ENCODE data around the gene NT5DC2. TPM values are rescaled to one million over a fixed set of nuclear protein-coding genes. Genes with fewer than 3 reads are reported as not detected.

NT5DC2 gene
- total RNA-seq, 2 experiments from 2014 or later, result 118 to 144 TPM

DNA sequence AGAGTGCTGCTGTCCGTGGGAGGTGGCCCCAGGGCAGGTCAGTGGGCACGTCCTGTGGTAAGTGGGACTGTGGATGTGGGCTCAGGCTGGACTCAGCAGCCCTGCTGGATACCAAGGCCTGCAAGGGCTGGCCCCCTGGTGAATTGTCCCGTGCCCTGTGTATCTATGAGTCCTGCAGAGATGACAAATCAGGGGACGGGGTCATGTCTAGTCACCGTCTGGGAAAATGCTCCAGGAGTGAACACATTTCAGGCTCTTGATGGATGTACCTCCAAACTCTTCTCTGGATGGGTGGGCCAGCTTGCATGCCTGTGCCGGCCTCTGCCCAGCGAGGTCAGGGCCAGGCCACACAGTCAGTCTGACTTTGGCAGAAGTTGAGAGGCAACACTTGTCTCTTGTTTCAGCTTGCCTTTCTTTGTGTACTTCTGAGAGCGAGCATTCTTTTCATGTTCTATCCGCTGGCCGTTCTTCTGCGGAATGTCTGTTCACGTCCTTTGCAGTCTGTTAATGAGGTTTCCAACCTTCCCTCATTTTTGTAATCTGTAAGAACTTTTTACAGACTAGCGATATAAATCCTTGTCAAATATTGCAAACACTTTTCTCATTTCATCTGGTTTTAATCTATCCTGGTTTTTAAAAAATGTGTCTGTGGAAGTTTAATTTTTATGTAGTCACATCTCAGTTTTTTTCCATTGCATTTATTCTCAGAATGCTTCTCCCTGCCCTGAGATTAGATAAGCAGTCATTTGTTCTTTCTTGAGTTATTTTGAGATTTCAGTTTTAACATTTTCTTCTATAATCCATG lies 49.9 kb downstream of the NT5DC2 start:
- Histone ChIP-seq H3K4me3 (ENCODE audit: low read depth, low read length, poor library complexity, severe bottlenecking) (no peak overlapping the region), H3K9me3 (ENCODE audit: low read length) (no peaks in the 10 kb centered on the region), H2AFZ (ENCODE audit: low read length) (no peak overlapping the region), H4K20me1 (ENCODE audit: insufficient read depth, low read length) (no peaks in the 10 kb centered on the region), H3K27ac (ENCODE audit: low read depth, low read length, poor library complexity, severe bottlenecking) (no peak overlapping the region), H3K4me1 (ENCODE audit: insufficient read depth, low read length, poor library complexity, severe bottlenecking) (no peaks in the 10 kb centered on the region), H3K79me2 (ENCODE audit: insufficient read depth, low read depth, low read length) (no peaks in the 10 kb centered on the region), H3K9me2 (ENCODE audit: insufficient read depth, low read length) (no peaks in the 10 kb centered on the region), H3K4me2 (ENCODE audit: low read length) (no peak overlapping the region), H3K36me3 (ENCODE audit: insufficient read depth, low read length) (peaks cover 64% of the 10 kb centered on the region)
- DNase-seq (ENCODE audit: low spot score), result no peak
- CTCF ChIA-PET (ENCODE audit: unreplicated experiment), result no interaction called here
- BruUV-seq (replicated peaks), result no TSS peak
- intact Hi-C loops (cut with micrococcal nuclease; ENCODE audit: unreplicated experiment), result no loop called here
- POLR2A ChIA-PET, result no interaction called here
- no peak for TF ChIP-seq EZH2phosphoT487 (IDR thresholded peaks at IDR 0.05; ENCODE audit: borderline replicate concordance, low read depth, low read length)
- TF ChIP-seq CTCF (conservative IDR thresholded peaks at IDR 0.05; ENCODE audit: low read length), result no peak

- H3K36me3 ChIP-seq (ENCODE audit: insufficient read depth, low read length), result peaks cover 67% of the 10 kb centered on the region
- POLR2A ChIA-PET, result interaction anchor here (0.6 kb wide), 1 partner anchor 69 kb away, joined by 3 read pairs; no protein-coding TSS in a partner anchor
- H2AFZ ChIP-seq (ENCODE audit: low read length), result no peak overlapping the region
- H3K4me2 ChIP-seq (ENCODE audit: low read length), result no peak overlapping the region
- H4K20me1 ChIP-seq (ENCODE audit: insufficient read depth, low read length), result no peaks in the 10 kb centered on the region
- no peak overlapping the region for H3K27ac ChIP-seq (ENCODE audit: low read depth, low read length, poor library complexity, severe bottlenecking)
- no peak for TF ChIP-seq CTCF (conservative IDR thresholded peaks at IDR 0.05; ENCODE audit: low read length)
- no peak for TF ChIP-seq EZH2phosphoT487 (IDR thresholded peaks at IDR 0.05; ENCODE audit: borderline replicate concordance, low read depth, low read length)
- H3K4me1 ChIP-seq (ENCODE audit: insufficient read depth, low read length, poor library complexity, severe bottlenecking), result no peaks in the 10 kb centered on the region
- no peaks in the 10 kb centered on the region for H3K9me3 ChIP-seq (ENCODE audit: low read length)
- no peaks in the 10 kb centered on the region for H3K9me2 ChIP-seq (ENCODE audit: insufficient read depth, low read length)
- H3K4me3 ChIP-seq (ENCODE audit: low read depth, low read length, poor library complexity, severe bottlenecking), result no peak overlapping the region
- CTCF ChIA-PET (ENCODE audit: unreplicated experiment), result no interaction called here
- BruUV-seq (replicated peaks), result no TSS peak
- DNase-seq (ENCODE audit: low spot score), result no peak
- intact Hi-C loops (cut with micrococcal nuclease; ENCODE audit: unreplicated experiment), result no loop called here
- H3K79me2 ChIP-seq (ENCODE audit: insufficient read depth, low read depth, low read length), result no peaks in the 10 kb centered on the region
Measured at GRCh38 chr3:52483081-52483480, 50.6 kb downstream of the NT5DC2 start.

GRCh38 chr3:52481819-52482521 lies 51.7 kb downstream of the NT5DC2 start:
- Histone ChIP-seq H3K27ac (ENCODE audit: low read depth, low read length, poor library complexity, severe bottlenecking) (no peak overlapping the region), H3K79me2 (ENCODE audit: insufficient read depth, low read depth, low read length) (no peaks in the 10 kb centered on the region), H3K36me3 (ENCODE audit: insufficient read depth, low read length) (peaks cover 70% of the 10 kb centered on the region), H3K4me1 (ENCODE audit: insufficient read depth, low read length, poor library complexity, severe bottlenecking) (no peaks in the 10 kb centered on the region), H3K9me3 (ENCODE audit: low read length) (no peaks in the 10 kb centered on the region), H2AFZ (ENCODE audit: low read length) (no peak overlapping the region), H3K4me3 (ENCODE audit: low read depth, low read length, poor library complexity, severe bottlenecking) (no peak overlapping the region), H3K9me2 (ENCODE audit: insufficient read depth, low read length) (no peaks in the 10 kb centered on the region), H4K20me1 (ENCODE audit: insufficient read depth, low read length) (no peaks in the 10 kb centered on the region), H3K4me2 (ENCODE audit: low read length) (no peak overlapping the region)
- ChIA-PET POLR2A (no interaction called here), CTCF (ENCODE audit: unreplicated experiment) (no interaction called here)
- no peak for DNase-seq (ENCODE audit: low spot score)
- TF ChIP-seq CTCF (conservative IDR thresholded peaks at IDR 0.05; ENCODE audit: low read length) (peak; percentile 71), EZH2phosphoT487 (IDR thresholded peaks at IDR 0.05; ENCODE audit: borderline replicate concordance, low read depth, low read length) (no peak)
- intact Hi-C loops (cut with micrococcal nuclease; ENCODE audit: unreplicated experiment), result no loop called here
- no TSS peak for BruUV-seq (replicated peaks)

All from OCI-LY7 (cell line).